Right lung (tissue), 5 donors: ENCODE data around the gene MMEL1. TPM values are rescaled to one million over a fixed set of nuclear protein-coding genes. Genes with fewer than 3 reads are reported as not detected.
A peak's percentile ranks its signal among the peaks of the same experiment; 100 is the strongest.
"Not testable (repeated sequence)": the region's sequence is repeated elsewhere in the genome, so short reads cannot be mapped to it uniquely, and the experiment has no call there.

Experiments used
- DNase-seq, 2 donors: peaks; one replicate each; pipeline ENCODE4 v3.0.0-alpha.2; 2013
- polyA plus RNA-seq, 5 donors: library from polyadenylated mRNA; unstranded; fragments of 120-200 nt; gene quantifications; one replicate each; pipeline versions ENCODE4 v1.2.1 to v1.2.3, GENCODE V29; 2013; ENCODE audit warnings: inconsistent platforms in 1 of 5, low replicate concordance in 1 of 5; ENCODE audit not compliant: insufficient read length in 5 of 5, insufficient read depth in 1 of 5

Gene MMEL1
- polyA plus RNA-seq, 5 donors = 2.6 to 6.5 (median 3.9) TPM

- DNase-seq = no peak
These were observed 74.0 kb downstream of the MMEL1 start for GRCh38 chr1:2558861-2559260.

GRCh38 chr1:2558420-2558819, 74.4 kb downstream of the MMEL1 start:
- no peak for DNase-seq

GRCh38 chr1:2557482-2558400, 75.1 kb downstream of the MMEL1 start:
- DNase-seq = no peak

GRCh38 chr1:2556678-2557481, 75.9 kb downstream of the MMEL1 start:
- DNase-seq = no peak

- DNase-seq = peak in 1 of 2 donors; percentile 53
These were observed 76.5 kb downstream of the MMEL1 start, which contains the start of gene TNFRSF14 for GRCh38 chr1:2556277-2556677. Gene TNFRSF14, plus strand, starts transcription at chr1:2556371. Its CDS starts 294 bp downstream, at chr1:2556665.

- no peak for DNase-seq
These were observed 77.1 kb downstream of the MMEL1 start for GRCh38 chr1:2555634-2556276.

- DNase-seq = no peak
These were observed 78.0 kb downstream of the MMEL1 start for GRCh38 chr1:2554621-2555387.

- DNase-seq = no peak
These were observed 78.8 kb downstream of the MMEL1 start for GRCh38 chr1:2553871-2554620.

- not testable (repeated sequence) for DNase-seq
These were observed 79.7 kb downstream of the MMEL1 start for GRCh38 chr1:2553076-2553475.

- no peak for DNase-seq
These were observed 80.6 kb downstream of the MMEL1 start for GRCh38 chr1:2552189-2552588.

- DNase-seq = not testable (repeated sequence)
These were observed 81.3 kb downstream of the MMEL1 start for GRCh38 chr1:2551544-2551943.

GRCh38 chr1:2550309-2550861, 82.4 kb downstream of the MMEL1 start:
- DNase-seq = not testable (repeated sequence)

GRCh38 chr1:2549367-2550029, 83.3 kb downstream of the MMEL1 start:
- not testable (repeated sequence) for DNase-seq

GRCh38 chr1:2548068-2548589, 84.7 kb downstream of the MMEL1 start:
- peak; percentile 71 to 76 for DNase-seq

GRCh38 chr1:2547210-2548067, 85.4 kb downstream of the MMEL1 start:
- DNase-seq = no peak

GRCh38 chr1:2546515-2547209, 86.2 kb downstream of the MMEL1 start:
- peak; percentile 60 to 64 for DNase-seq

- peak; percentile 65 to 67 for DNase-seq
These were observed 86.9 kb downstream of the MMEL1 start for GRCh38 chr1:2545754-2546514.
